ENCODE data around the gene SEPTIN12.

Gene SEPTIN12

DNA sequence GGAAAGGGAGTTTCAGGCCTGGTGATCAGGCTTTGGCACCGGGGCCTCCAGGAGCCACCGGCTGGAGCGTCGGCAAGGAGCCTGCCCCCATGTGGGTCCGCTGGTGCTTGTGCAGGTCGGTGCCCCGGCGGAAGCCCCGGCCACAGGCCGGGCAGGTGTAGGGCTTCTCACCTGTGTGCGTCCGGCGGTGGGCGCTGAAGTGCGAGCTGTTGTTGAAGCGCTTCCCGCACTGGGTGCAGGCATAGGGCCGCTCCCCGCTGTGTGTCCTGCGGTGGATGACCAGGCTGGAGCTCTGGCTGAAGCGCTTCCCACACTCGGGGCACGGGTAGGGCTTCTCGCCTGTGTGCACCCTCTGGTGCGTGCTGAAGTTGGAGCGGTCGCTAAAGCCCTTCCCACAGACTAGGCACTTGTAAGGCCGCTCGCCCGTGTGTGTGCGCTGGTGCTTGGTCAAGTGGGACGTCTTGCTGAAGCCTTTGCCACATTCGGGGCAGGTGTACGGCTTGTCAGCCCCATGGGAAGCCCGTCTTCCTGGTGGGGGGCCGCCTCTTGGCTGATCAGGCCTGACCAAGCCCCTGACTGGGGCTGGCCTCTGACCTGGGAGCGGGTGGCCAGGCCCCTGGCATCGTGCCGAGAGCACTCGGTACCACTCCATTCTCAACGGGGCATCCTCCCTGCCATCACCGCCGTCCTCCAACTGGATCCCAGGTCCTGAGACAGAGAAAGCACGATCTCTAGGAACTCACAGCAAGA, 35.6 kb downstream of the SEPTIN12 start:
- TF ChIP-seq, protein P1, sequence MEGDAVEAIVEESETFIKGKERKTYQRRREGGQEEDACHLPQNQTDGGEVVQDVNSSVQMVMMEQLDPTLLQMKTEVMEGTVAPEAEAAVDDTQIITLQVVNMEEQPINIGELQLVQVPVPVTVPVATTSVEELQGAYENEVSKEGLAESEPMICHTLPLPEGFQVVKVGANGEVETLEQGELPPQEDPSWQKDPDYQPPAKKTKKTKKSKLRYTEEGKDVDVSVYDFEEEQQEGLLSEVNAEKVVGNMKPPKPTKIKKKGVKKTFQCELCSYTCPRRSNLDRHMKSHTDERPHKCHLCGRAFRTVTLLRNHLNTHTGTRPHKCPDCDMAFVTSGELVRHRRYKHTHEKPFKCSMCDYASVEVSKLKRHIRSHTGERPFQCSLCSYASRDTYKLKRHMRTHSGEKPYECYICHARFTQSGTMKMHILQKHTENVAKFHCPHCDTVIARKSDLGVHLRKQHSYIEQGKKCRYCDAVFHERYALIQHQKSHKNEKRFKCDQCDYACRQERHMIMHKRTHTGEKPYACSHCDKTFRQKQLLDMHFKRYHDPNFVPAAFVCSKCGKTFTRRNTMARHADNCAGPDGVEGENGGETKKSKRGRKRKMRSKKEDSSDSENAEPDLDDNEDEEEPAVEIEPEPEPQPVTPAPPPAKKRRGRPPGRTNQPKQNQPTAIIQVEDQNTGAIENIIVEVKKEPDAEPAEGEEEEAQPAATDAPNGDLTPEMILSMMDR (IDR thresholded peaks at IDR 0.05; ENCODE audit: low read depth, low read length) = no peak
- H3K4me3 ChIP-seq (ENCODE audit: low read depth, low read length) = no peak overlapping the region
- H3K36me3 ChIP-seq = peaks cover 72% of the 10 kb centered on the region
- H3K27me3 ChIP-seq (ENCODE audit: insufficient read depth, low read depth, severe bottlenecking) = no peaks in the 10 kb centered on the region
- DNase-seq = no peak
- H3K9me3 ChIP-seq (ENCODE audit: severe bottlenecking) = peaks cover 9% of the 10 kb centered on the region
- no peak overlapping the region for H3K27ac ChIP-seq

DNA sequence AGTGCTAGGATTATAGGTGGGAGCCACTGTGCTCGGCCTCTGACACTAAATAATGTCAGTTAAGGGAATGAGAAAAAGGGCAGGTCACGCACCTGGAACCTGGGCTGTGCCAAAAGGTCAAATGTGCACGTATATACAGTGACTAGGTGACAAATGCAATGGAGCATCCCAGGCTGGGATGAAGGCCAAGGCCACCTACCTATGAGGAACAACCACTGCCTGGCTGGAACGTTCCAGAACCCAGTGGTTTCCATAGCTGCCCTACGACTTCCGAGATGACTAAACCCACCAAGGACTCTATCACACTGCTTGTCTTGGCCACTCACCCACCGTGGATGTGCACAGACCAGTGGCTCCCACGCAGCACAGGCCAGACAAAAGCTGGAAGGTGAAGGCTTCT, 37.2 kb downstream of the SEPTIN12 start:
- DNase-seq = no peak
- H3K27ac ChIP-seq = no peak overlapping the region
- H3K9me3 ChIP-seq (ENCODE audit: severe bottlenecking) = peaks cover 9% of the 10 kb centered on the region
- H3K36me3 ChIP-seq = peaks cover 55% of the 10 kb centered on the region
- TF ChIP-seq, protein P1 (IDR thresholded peaks at IDR 0.05; ENCODE audit: low read depth, low read length) = no peak
- no peaks in the 10 kb centered on the region for H3K27me3 ChIP-seq (ENCODE audit: insufficient read depth, low read depth, severe bottlenecking)
- no peak overlapping the region for H3K4me3 ChIP-seq (ENCODE audit: low read depth, low read length)

DNA sequence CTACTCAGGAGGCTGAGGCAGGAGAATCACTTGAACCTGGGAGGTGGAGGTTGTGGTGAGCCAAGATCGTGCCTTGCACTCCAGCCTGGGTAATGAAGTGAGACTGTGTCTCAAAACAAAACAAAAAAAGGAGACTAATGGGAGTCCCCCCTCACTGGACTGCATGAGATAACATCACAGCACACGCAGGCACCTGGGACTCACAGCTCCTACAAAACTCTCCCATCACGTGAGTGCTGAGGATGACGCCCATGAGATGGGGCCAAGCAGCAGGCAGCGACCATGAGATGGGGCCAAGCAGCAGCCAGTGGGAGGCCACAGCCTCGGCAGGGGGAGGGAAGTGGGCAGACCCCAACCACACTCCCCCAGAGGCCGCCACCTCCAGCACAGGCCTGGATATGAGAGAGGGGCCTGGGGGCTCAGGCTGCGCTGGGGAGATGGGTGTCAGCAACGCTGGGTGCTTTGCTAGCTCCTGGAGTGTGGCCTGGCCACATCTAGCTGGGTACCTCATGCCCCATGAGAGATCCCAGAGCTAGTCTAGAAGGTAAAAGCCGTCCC, 38.4 kb downstream of the SEPTIN12 start:
- peaks cover under 1% of the 10 kb centered on the region for H3K9me3 ChIP-seq (ENCODE audit: severe bottlenecking)
- H3K27ac ChIP-seq = no peak overlapping the region
- H3K4me3 ChIP-seq (ENCODE audit: low read depth, low read length) = no peak overlapping the region
- H3K27me3 ChIP-seq (ENCODE audit: insufficient read depth, low read depth, severe bottlenecking) = no peaks in the 10 kb centered on the region
- DNase-seq = no peak
- H3K36me3 ChIP-seq = peaks cover 44% of the 10 kb centered on the region
- TF ChIP-seq, protein P1 (IDR thresholded peaks at IDR 0.05; ENCODE audit: low read depth, low read length) = no peak

DNA sequence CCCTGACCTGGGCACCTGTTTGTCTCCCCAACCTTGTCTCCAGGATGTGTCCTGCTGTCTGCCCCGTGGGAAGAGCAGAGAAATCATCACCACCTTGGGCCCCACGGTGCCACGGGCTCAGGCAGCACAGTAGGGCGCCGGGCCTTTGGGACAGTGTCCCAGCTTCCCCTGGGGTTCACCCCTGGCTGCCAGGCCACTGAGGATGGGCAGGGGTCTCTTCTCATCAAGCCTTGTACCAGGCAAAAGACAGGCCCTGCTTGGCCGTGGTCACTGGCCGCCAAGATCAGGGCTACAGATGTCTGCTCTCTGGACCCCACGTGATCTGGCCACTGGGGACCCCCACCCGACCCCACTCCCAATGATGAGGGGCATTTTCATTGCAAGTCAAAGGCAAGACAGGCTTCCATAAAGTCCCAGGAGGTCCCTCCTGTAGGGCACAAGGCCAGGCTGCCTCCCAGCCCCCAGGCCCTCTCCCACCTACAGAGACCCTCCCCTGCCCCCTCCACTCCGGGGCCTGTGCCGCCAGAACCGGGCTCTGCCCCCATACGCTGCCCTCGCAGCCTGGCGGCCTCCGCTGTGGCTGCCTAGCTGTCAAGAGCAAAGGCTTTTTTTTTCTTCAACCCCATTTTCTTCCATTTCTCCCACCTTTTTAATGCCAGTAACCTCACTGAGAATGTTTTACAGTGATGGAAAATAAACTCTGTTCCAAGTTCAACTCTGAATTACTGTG, 39.3 kb downstream of the SEPTIN12 start:
- H3K27ac ChIP-seq = no peak overlapping the region

DNA sequence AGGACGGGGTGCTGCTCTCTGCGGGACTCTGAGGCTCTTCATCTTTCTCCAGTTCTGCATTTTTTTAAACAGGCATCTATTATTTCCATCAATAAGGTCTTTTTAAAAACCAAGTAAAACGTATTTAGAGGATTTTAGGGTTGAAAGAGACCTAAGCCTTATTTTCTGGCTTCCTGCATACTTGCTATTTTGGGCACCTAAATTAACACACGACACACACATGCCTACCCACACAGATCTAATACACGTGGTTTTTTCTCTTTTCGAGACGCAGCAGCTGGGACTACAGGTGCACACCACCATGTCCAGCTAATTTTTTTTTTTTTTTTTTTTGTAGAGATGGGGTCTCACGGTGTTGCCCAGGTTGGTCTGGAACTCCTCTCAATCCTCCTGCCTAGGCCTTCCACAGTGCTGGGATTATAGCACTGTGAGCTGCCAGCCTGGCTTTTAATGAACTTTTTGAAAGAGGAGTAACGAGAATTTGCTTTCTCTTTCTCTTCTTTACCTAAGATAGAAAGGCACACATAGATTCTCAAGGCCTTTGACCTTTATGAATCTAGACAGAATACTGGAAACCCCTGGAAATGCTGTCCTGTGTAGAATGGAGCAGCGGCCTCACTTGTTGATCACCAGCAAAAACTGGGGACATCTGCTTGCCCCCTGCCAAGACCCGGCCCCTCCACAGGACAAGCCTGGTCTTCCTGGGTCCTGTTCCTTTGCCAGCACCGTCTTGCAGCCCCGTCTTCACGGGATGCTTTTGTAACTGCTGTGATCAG, 40.1 kb downstream of the SEPTIN12 start:
- Histone ChIP-seq H3K9me3 (ENCODE audit: severe bottlenecking) (no peaks in the 10 kb centered on the region), H3K4me3 (ENCODE audit: low read depth, low read length) (no peak overlapping the region), H3K36me3 (peaks cover 29% of the 10 kb centered on the region), H3K27ac (no peak overlapping the region; the same call in 1 of the 2 replicates), H3K27me3 (ENCODE audit: insufficient read depth, low read depth, severe bottlenecking) (no peaks in the 10 kb centered on the region)
- no peak for DNase-seq
- TF ChIP-seq, protein P1 (IDR thresholded peaks at IDR 0.05; ENCODE audit: low read depth, low read length) = no peak

More for the DNA sequence above, 39.3 kb downstream of the SEPTIN12 start:
- Histone ChIP-seq H3K27me3 (ENCODE audit: insufficient read depth, low read depth, severe bottlenecking) (no peaks in the 10 kb centered on the region), H3K4me3 (ENCODE audit: low read depth, low read length) (no peak overlapping the region), H3K36me3 (peaks cover 37% of the 10 kb centered on the region), H3K9me3 (ENCODE audit: severe bottlenecking) (no peaks in the 10 kb centered on the region)
- DNase-seq = no peak
- TF ChIP-seq, protein P1 (IDR thresholded peaks at IDR 0.05; ENCODE audit: low read depth, low read length) = no peak

Data from WERI-Rb-1 (cell line).